ENCODE measurements around the gene ZNF138.

ZNF138 gene

GRCh38 chr7:64869912-64870562, 75.8 kb downstream of the ZNF138 start:
- no peak for DNase-seq (ENCODE audit: low read depth in 1 of 2, low spot score in 1 of 2)
- no peak overlapping the region for H3K27ac ChIP-seq (replicated peaks)
- H3K27me3 ChIP-seq (ENCODE audit: insufficient read depth, poor library complexity, severe bottlenecking): no peaks in the 10 kb centered on the region
- H3K4me3 ChIP-seq (replicated peaks; ENCODE audit: insufficient read depth, low read length): no peak overlapping the region
- TF ChIP-seq GABPA (IDR thresholded peaks at IDR 0.05; ENCODE audit: low read depth) (no peak), POLR2AphosphoS5 (IDR thresholded peaks at IDR 0.05; ENCODE audit: low read depth) (no peak), SPI1 (IDR thresholded peaks at IDR 0.05; ENCODE audit: borderline replicate concordance, low read depth) (no peak)
- TF ChIP-seq, protein P1, sequence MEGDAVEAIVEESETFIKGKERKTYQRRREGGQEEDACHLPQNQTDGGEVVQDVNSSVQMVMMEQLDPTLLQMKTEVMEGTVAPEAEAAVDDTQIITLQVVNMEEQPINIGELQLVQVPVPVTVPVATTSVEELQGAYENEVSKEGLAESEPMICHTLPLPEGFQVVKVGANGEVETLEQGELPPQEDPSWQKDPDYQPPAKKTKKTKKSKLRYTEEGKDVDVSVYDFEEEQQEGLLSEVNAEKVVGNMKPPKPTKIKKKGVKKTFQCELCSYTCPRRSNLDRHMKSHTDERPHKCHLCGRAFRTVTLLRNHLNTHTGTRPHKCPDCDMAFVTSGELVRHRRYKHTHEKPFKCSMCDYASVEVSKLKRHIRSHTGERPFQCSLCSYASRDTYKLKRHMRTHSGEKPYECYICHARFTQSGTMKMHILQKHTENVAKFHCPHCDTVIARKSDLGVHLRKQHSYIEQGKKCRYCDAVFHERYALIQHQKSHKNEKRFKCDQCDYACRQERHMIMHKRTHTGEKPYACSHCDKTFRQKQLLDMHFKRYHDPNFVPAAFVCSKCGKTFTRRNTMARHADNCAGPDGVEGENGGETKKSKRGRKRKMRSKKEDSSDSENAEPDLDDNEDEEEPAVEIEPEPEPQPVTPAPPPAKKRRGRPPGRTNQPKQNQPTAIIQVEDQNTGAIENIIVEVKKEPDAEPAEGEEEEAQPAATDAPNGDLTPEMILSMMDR (IDR thresholded peaks at IDR 0.05; ENCODE audit: insufficient read depth, low read length): no peak
- TF ChIP-seq, protein P2, sequence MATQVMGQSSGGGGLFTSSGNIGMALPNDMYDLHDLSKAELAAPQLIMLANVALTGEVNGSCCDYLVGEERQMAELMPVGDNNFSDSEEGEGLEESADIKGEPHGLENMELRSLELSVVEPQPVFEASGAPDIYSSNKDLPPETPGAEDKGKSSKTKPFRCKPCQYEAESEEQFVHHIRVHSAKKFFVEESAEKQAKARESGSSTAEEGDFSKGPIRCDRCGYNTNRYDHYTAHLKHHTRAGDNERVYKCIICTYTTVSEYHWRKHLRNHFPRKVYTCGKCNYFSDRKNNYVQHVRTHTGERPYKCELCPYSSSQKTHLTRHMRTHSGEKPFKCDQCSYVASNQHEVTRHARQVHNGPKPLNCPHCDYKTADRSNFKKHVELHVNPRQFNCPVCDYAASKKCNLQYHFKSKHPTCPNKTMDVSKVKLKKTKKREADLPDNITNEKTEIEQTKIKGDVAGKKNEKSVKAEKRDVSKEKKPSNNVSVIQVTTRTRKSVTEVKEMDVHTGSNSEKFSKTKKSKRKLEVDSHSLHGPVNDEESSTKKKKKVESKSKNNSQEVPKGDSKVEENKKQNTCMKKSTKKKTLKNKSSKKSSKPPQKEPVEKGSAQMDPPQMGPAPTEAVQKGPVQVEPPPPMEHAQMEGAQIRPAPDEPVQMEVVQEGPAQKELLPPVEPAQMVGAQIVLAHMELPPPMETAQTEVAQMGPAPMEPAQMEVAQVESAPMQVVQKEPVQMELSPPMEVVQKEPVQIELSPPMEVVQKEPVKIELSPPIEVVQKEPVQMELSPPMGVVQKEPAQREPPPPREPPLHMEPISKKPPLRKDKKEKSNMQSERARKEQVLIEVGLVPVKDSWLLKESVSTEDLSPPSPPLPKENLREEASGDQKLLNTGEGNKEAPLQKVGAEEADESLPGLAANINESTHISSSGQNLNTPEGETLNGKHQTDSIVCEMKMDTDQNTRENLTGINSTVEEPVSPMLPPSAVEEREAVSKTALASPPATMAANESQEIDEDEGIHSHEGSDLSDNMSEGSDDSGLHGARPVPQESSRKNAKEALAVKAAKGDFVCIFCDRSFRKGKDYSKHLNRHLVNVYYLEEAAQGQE (IDR thresholded peaks at IDR 0.05; ENCODE audit: insufficient replicate concordance, low read depth): no peak

GRCh38 chr7:64870656-64871055, 76.4 kb downstream of the ZNF138 start:
- no peak overlapping the region for H3K4me3 ChIP-seq (replicated peaks; ENCODE audit: insufficient read depth, low read length)
- DNase-seq (ENCODE audit: low read depth in 1 of 2, low spot score in 1 of 2): no peak
- H3K27me3 ChIP-seq (ENCODE audit: insufficient read depth, poor library complexity, severe bottlenecking): no peaks in the 10 kb centered on the region
- H3K27ac ChIP-seq (replicated peaks): no peak overlapping the region
- TF ChIP-seq, protein P1 (IDR thresholded peaks at IDR 0.05; ENCODE audit: insufficient read depth, low read length): no peak
- TF ChIP-seq, protein P2 (IDR thresholded peaks at IDR 0.05; ENCODE audit: insufficient replicate concordance, low read depth): no peak
- TF ChIP-seq POLR2AphosphoS5 (IDR thresholded peaks at IDR 0.05; ENCODE audit: low read depth) (no peak), SPI1 (IDR thresholded peaks at IDR 0.05; ENCODE audit: borderline replicate concordance, low read depth) (no peak), GABPA (IDR thresholded peaks at IDR 0.05; ENCODE audit: low read depth) (no peak)

DNA sequence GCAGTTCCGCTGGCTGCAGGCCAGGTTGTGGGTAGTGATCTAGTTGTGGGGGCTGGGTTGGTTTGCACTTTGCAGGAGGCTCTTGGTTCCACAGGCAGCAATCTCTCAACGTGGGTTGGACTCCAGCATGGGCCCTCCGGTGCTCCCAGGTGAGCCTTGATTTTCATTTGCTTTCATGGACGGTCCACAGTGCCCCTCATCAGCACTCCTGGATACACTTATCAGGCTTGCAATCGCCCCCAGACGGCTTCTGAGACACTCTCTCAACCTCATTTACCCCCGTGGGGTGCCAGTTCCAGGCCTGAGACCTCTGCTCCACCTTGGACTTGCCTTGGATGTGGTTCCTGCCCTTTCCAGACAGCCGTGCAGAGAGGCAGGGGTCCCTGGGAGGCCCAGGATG, 77.5 kb downstream of the ZNF138 start:
- DNase-seq (ENCODE audit: low read depth in 1 of 2, low spot score in 1 of 2): no peak
- Histone ChIP-seq H3K27me3 (ENCODE audit: insufficient read depth, poor library complexity, severe bottlenecking) (no peaks in the 10 kb centered on the region), H3K27ac (replicated peaks) (no peak overlapping the region), H3K4me3 (replicated peaks; ENCODE audit: insufficient read depth, low read length) (no peak overlapping the region)
- TF ChIP-seq POLR2AphosphoS5 (IDR thresholded peaks at IDR 0.05; ENCODE audit: low read depth) (no peak), GABPA (IDR thresholded peaks at IDR 0.05; ENCODE audit: low read depth) (no peak), SPI1 (IDR thresholded peaks at IDR 0.05; ENCODE audit: borderline replicate concordance, low read depth) (no peak)
- TF ChIP-seq, protein P1 (IDR thresholded peaks at IDR 0.05; ENCODE audit: insufficient read depth, low read length): no peak
- TF ChIP-seq, protein P2 (IDR thresholded peaks at IDR 0.05; ENCODE audit: insufficient replicate concordance, low read depth): no peak

All from HL-60 (cell line).